Kidney (tissue), 14 donors: ENCODE measurements around the gene IL1RAPL1. TPM values are rescaled to one million over a fixed set of nuclear protein-coding genes. Genes with fewer than 3 reads are reported as not detected.
"Not testable (repeated sequence)": the region's sequence is repeated elsewhere in the genome, so short reads cannot be mapped to it uniquely, and the experiment has no call there.

Source experiments
- DNase-seq, 5 donors: peaks; one replicate each; pipeline ENCODE4 v3.0.0-alpha.2; 2013 to 2020
- FAIRE-seq: peaks from 2 replicates; lab custom pipeline; 2012; peaks lifted over from hg19 to GRCh38; lab: Jason Lieb, UNC
- H3K27ac ChIP-seq, 2 donors: one replicate each; pipeline ENCODE4 v1.7.0; 2013; ENCODE audit warnings: low read depth in 2 of 2, low read length in 2 of 2, inconsistent platforms in 1 of 2
- H3K27me3 ChIP-seq: one replicate; pipeline ENCODE4 v1.7.1; 2013; ENCODE audit warnings: low read length, inconsistent platforms; ENCODE audit not compliant: control insufficient read depth, insufficient read depth
- H3K36me3 ChIP-seq, 3 donors: one replicate each; pipeline versions ENCODE4 v1.7.0 to v1.7.1; 2013; ENCODE audit warnings: low read length in 3 of 3, control low read depth in 1 of 3, inconsistent platforms in 1 of 3; ENCODE audit not compliant: insufficient read depth in 3 of 3, control insufficient read depth in 2 of 3
- H3K4me1 ChIP-seq, 3 donors: one replicate each; pipeline versions ENCODE4 v1.7.0 to v1.7.1; 2013; ENCODE audit warnings: low read length in 3 of 3, inconsistent platforms in 1 of 3, low read depth in 1 of 3; ENCODE audit not compliant: control insufficient read depth in 2 of 3, insufficient read depth in 2 of 3
- H3K4me3 ChIP-seq, 3 donors: one replicate each; pipeline versions ENCODE4 v1.7.0 to v1.8.1; 2013; ENCODE audit warnings: low read length in 3 of 3, control low read depth in 1 of 3, inconsistent platforms in 1 of 3
- H3K9ac ChIP-seq, 3 donors: one replicate each; pipeline versions ENCODE4 v1.7.0 to v1.7.1; 2013; ENCODE audit warnings: low read length in 3 of 3, control low read depth in 1 of 3, inconsistent platforms in 1 of 3
- H3K9me3 ChIP-seq, 3 donors: one replicate each; pipeline versions ENCODE4 v1.7.0 to v1.7.1; 2013; ENCODE audit warnings: low read length in 3 of 3, control low read depth in 1 of 3, inconsistent platforms in 1 of 3; ENCODE audit not compliant: control insufficient read depth in 2 of 3, insufficient read depth in 1 of 3
- CTCF ChIP-seq: IDR thresholded peaks from 3 replicates; pipeline ENCODE4 v1.5.1; 2012; ENCODE audit warnings: mild to moderate bottlenecking, moderate library complexity, borderline replicate concordance; ENCODE audit not compliant: insufficient read depth; ENCODE audit errors: extremely low read depth
- intact Hi-C: fragments of 100-400 bp; cut with DNase I; formaldehyde crosslinking; loops from one replicate; pipeline ENCODE4 v1.11.1; 2022
- polyA plus RNA-seq: library from polyadenylated mRNA; stranded (reverse); fragments of 350-450 nt; fragmentation: Illumina TruSeq; extraction: RNeasy Lipid Tissue Mini Kit (QIAGEN cat#74804); gene quantifications from one replicate; pipeline ENCODE4 v1.2.3, GENCODE V29; 2014; ENCODE audit warnings: low read depth, low replicate concordance; ENCODE audit not compliant: insufficient read depth
- total RNA-seq: library from RNA; stranded (reverse); fragmentation: NEBNext Ultra II Directional; extraction: Animal tissue kit (Norgen Biotek cat#: 25700); gene quantifications from one replicate; pipeline ENCODE4 v1.2.1, GENCODE V29; 2021
- donor health status: control.
- donor health status: control.
- donor health status: control.
- donor health status: control.
- donor health status: control.
- donor health status: DM: yes; HTN: yes; CAD: no.
- donor health status: Normal renal cell carcinoma (clear cell type).

The IL1RAPL1 gene
- total and polyA plus RNA-seq, 2 donors from 2014 or later = 0.19 TPM; not detected in 1

GRCh38 chrX:29113221-29113620 is 526.0 kb downstream of the IL1RAPL1 start:
- Histone ChIP-seq H3K9ac (no peak overlapping the region), H3K36me3 (no peaks in the 10 kb centered on the region), H3K9me3 (no peaks in the 10 kb centered on the region), H3K4me1 (no peaks in the 10 kb centered on the region), H3K27me3 (no peaks in the 10 kb centered on the region), H3K4me3 (no peak overlapping the region), H3K27ac (no peak overlapping the region)
- no peak for TF ChIP-seq CTCF
- FAIRE-seq (no peak), DNase-seq (no peak)
- intact Hi-C loops = no loop called here

GRCh38 chrX:29122817-29123216 is 535.6 kb downstream of the IL1RAPL1 start:
- H3K4me1 ChIP-seq, H3K9me3 ChIP-seq, H3K9ac ChIP-seq, intact Hi-C loops, H3K36me3 ChIP-seq, H3K27me3 ChIP-seq, H3K4me3 ChIP-seq, H3K27ac ChIP-seq, DNase-seq, FAIRE-seq: not testable (repeated sequence)

GRCh38 chrX:29130905-29131304 is 543.7 kb downstream of the IL1RAPL1 start:
- Histone ChIP-seq H3K27ac (no peak overlapping the region), H3K36me3 (no peaks in the 10 kb centered on the region), H3K9ac (no peak overlapping the region), H3K9me3 (no peaks in the 10 kb centered on the region), H3K27me3 (no peaks in the 10 kb centered on the region), H3K4me1 (no peaks in the 10 kb centered on the region), H3K4me3 (no peak overlapping the region)
- DNase-seq = no peak
- no peak for TF ChIP-seq CTCF
- no peak for FAIRE-seq
- intact Hi-C loops = no loop called here

- Histone ChIP-seq H3K9ac (no peak overlapping the region), H3K4me1 (no peaks in the 10 kb centered on the region), H3K27ac (no peak overlapping the region), H3K4me3 (no peak overlapping the region), H3K36me3 (no peaks in the 10 kb centered on the region), H3K27me3 (no peaks in the 10 kb centered on the region), H3K9me3 (no peaks in the 10 kb centered on the region)
- intact Hi-C loops = no loop called here
- FAIRE-seq (no peak), DNase-seq (no peak)
- TF ChIP-seq CTCF = no peak
These were observed 549.7 kb downstream of the IL1RAPL1 start for GRCh38 chrX:29136904-29137303.
